Inflammatory macrophage treated with lipopolysaccharide for 4 hours (primary cell): ENCODE data around the gene OR8J3.
"Not testable (repeated sequence)": the region's sequence is repeated elsewhere in the genome, so short reads cannot be mapped to it uniquely, and the experiment has no call there.

Experiments used
- DNase-seq: peaks from one replicate; pipeline ENCODE4 v3.0.0-alpha.2; 2020

The OR8J3 gene, protein sequence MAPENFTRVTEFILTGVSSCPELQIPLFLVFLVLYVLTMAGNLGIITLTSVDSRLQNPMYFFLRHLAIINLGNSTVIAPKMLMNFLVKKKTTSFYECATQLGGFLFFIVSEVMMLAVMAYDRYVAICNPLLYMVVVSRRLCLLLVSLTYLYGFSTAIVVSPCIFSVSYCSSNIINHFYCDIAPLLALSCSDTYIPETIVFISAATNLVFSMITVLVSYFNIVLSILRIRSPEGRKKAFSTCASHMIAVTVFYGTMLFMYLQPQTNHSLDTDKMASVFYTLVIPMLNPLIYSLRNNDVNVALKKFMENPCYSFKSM

DNA sequence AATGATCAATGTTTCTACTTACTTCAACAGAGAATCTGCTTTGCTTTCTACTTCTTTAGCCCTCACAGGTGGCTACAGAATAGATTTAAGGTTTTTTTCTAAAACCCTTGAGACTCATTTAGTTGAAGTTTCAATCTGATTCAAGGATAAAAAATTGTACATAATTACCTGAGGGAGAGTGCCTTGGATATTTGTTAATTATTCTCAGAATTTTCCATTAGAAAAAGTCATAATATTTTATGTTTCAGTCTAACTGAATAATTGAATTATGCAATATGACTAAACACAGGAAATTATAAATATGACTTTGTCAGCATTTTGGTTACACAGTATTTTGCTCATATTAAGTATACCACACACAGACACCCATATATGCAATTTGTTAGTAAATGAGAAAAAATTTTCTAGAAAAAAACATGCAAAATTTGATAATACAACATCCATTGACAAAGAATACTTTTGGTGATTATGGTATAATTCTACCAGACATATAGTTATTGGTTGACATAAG is at the start of gene OR8J3:
Gene OR8J3 (minus strand): TSS at position 51 of the 511 bp plus-strand sequence. CDS start 2,483 bp downstream, outside the sequence.
- DNase-seq = no peak

DNA sequence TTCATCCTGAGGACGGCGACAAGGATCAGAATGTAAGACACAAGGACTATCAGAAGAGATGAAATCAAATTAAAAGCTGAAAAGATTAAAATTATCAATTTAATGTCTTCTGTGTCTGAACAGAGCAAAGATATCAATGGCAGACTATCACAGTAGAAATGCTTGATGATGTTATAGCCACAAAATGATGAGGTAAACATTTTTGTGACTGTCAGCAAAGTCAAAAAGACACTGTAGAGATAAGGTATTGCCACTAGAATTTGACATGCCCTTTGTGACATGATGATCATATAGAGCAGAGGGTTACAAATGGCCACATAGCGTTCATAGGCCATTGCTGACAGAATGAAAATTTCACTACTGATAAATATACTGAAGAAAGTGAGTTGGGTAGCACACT is 48.6 kb upstream of the OR8J3 start:
- no peak for DNase-seq

DNA sequence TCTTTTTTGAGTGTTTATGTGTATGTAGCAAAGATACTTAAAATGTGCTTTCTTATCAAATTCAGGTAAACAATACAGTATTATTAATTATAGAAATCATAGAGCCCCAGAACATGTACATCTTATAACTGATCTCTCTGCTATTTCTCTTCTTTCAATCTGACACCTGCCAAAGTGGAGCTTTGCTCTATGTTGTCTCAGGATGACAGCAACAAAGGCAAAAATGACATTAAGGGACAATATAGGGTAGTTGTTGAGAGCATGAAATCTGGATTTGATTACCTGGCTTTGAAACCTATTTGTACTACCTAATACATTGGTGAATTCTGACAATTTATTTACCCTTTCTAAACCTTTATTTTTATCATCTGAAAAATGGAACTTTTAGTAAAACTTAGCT is 43.5 kb upstream of the OR8J3 start:
- no peak for DNase-seq

DNA sequence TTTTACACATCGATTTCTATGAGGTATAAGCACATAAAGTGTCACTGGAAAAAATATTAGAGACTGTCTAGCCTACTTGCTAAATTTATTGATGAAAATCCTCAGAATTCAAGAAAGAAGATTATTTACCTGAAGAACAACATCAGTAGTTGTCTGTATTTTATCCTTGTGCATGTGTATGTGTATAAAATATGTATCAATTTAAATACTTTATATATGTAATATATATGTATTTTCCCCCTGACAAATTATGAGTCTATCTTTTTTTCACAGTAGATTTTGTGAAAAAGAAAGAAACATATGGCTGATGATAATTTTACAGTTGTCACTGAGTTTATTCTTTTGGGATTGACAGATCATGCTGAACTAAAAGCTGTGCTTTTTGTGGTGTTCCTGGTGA is 36.3 kb upstream of the OR8J3 start, which contains the start of gene OR5J2:
Gene OR5J2 (plus strand): TSS at position 301 of the 400 bp plus-strand sequence. CDS start 0 bp downstream, at position 301.
- no peak for DNase-seq

DNA sequence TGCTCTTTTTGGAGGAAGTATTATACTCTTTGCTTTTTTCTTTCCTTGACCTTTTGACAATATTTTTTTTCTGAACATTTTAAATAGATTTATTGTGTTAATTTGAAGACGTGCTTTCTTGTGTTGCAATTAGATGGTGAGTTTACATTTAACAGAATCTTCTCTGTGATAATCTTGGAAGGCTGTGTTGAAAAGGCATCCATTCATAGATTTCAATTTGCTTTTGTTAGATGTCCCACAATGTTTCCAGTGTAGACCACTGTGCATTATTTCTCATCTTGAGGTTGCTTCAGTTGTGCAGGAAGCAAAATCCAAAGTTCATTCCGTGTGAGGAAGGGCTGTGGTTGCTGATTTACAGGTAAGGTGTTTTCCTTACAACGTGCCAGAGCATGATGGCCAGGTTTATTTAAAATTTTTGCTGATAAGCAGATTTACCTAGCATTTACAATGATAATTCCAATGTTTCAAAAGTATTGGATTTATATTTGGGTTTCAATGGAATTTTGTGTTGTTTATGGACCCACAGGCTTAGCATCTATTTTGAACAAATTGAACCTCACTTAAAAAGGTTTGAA is 32.3 kb upstream of the OR8J3 start:
- DNase-seq = no peak

DNA sequence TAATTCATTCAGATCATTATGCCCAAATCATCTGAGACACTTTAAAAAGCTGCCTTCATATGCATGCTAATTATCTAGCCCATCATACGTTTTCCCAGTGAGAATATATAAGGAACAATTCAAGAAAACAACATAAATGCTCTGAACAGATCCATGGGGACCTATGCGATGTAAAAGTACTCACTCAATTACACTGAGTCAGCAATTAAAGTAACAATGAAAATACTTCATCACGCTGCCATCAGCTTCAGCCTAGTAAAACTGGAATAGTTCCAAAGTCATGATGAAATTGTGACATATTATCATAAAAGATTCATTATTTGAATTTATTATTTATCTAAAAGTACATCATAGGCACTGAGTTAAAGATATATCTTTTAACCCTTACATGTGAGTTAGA is 23.8 kb upstream of the OR8J3 start:
- DNase-seq = no peak

DNA sequence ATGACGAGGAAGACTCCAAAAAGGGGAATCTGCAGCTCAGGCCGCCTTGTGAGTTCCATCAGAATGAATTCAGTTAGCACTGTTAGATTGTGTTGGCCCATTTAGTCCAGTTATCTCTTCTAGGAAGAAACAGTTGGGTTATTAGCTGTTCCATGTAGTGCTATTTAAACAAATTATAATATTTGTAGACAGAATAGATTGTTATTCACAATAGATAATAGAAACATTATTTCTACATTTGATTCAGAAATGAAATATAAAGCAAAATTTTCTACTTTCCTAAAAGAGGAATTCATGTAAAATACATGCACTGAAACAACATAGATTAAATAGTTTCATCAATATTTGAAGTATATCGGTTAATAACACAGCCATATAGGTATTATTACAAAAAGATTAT is 20.2 kb upstream of the OR8J3 start, which contains the start of gene OR8K5:
Gene OR8K5 (minus strand): TSS at position 101 of the 400 bp plus-strand sequence. CDS start 0 bp downstream, at position 101.
- no peak for DNase-seq

DNA sequence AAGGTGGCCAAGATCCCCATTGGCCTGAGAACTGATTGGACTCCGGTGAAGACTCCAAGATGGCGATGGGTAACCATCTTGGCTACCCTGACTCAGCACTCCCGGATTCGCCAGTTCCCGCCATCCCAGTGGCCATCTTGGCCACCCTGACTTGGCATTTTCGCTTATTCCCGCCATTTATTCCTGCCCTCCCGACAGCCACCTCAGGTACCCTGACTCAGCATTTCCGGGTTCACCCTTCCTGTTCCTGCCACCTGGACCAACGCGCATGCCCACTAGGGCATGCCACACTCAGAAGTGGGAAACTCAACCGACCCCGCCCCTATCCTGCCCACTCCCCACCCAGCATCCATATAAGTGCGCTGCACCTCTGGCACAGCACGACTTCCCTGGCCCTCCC is 12.3 kb upstream of the OR8J3 start:
- DNase-seq = no peak

DNA sequence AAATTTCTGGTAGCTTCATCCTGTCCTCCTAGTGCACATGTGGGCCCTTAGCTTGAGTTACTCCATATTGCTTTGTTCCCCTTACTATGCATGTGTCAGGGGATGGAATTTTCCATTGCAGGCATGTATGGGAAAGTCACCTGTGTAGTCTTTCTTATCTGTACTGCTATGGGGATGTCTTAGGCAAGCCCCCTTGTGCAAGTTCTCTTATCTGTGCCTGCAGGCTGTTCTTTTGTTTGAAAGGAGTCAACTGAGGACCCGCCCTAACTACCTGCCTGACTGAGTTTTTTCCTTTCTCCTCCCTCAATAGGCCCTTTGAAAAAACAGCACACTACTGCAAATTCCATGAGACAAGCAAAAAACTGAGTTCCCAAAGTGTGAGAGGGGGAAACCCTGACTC is 11.4 kb upstream of the OR8J3 start:
- DNase-seq = no peak

DNA sequence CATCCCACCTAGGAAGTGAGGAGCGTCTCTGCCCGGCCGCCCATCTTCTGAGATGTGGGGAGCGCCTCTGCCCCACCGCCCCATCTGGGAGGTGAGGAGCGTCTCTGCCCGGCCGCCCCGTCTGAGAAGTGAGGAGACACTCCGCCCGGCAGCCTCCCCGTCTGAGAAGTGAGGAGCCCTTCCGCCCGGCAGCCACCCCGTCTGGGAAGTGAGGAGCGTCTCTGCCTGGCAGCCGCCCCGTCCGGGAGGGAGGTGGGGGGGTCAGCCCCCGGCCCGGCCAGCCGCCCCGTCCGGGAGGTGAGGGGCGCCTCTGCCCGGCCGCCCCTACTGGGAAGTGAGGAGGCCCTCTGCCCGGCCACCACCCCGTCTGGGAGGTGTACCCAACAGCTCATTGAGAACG is 3.7 kb upstream of the OR8J3 start:
- DNase-seq = not testable (repeated sequence)

DNA sequence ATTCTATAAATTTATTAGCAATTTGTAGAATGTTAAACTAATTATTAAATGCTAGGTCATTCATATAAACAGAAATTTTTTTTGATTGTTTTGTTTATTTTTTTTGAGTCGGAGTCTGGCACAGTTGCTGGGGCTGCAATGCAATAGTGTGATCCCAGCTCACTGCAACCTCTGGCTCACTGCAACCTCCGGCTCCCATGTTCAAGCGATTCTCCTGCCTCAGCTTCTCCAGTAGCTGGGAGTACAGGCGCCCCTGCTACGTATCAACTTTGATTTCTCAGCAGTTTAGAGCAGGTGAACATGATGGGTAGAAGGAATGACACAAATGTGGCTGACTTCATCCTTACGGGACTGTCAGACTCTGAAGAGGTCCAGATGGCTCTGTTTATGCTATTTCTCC is 17.9 kb downstream of the OR8J3 start, which contains the start of gene OR8H3:
Gene OR8H3 (plus strand): TSS at position 301 of the 400 bp plus-strand sequence. CDS start 0 bp downstream, at position 301.
- no peak for DNase-seq

DNA sequence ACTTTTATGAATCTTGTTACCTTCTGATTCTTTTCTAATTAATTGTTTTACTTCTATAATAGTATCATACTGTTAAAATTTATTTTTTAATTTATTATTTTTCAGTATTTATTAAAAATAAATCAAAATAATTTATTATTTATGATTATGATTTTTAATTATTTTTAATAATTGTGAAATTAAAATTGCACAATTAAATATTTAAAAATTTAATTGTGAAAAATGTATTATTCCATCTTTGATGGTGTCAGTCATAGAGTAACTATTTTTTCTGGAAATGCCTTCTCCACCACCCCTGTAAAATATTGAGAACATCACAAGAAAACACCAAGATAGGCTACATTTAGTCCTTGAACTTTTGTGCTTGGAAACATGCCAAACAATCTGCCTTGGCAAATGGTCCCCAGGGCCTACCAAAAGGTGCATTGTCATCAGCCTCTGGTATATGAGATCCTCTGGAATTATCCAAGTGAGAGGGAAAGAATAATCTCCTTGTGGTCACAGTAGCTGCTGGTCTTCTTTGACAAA is 36.7 kb downstream of the OR8J3 start, which contains the start of gene OR8H2:
Gene OR8H2 (plus strand): TSS at position 478 of the 528 bp plus-strand sequence. CDS start 1,356 bp downstream, outside the sequence.
- no peak for DNase-seq

DNA sequence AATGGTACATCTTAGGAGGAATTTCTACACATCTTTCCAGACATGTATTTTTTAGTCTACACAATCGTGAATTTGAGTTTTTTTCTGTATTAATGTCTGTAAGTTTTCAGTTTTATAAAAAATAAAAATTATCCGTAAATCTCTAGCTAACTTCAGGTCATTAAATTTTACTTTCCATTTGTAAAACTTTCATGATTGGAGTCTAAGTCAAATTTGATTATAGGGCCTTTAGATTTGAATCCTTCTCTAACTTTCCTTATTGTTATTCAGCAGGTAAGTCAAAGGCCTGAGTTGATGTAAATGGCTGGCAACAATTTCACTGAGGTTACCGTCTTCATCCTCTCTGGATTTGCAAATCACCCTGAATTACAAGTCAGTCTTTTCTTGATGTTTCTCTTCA is 47.0 kb downstream of the OR8J3 start, which contains the start of gene OR8I2:
Gene OR8I2 (plus strand): TSS at position 301 of the 400 bp plus-strand sequence. CDS start 0 bp downstream, at position 301.
- DNase-seq = no peak

DNA sequence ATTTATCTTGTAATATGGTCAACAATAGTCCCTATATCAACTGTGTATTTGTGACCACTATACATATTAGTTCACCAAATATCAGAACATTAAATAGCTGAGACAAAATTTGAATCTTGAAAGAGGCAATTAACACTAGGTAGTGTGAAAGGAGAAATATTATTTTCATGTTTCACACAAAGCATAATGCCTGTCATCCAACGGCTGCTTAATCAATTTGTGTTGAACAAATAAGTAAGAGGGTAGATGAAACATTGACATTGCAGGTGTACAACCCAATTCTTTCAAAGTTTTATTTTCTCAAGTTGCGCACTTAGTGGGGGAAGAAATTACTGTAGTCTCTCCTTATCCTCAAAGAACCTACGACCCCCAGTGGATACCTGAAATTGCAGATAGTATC is 50.3 kb downstream of the OR8J3 start:
- DNase-seq = no peak
